Liver (tissue), 9 donors: Measurements from ENCODE around the gene MDM2. TPM values are rescaled to one million over a fixed set of nuclear protein-coding genes. Genes with fewer than 3 reads are reported as not detected.

ENCODE experiments used
- DNase-seq: peaks from one replicate; pipeline ENCODE4 v3.0.0-alpha.2; 2017; ENCODE audit warnings: low spot score
- H3K27ac ChIP-seq, 2 donors: one replicate each; pipeline ENCODE4 v1.7.0; 2013; ENCODE audit warnings: inconsistent platforms in 2 of 2, low read length in 2 of 2, control low read depth in 1 of 2, low read depth in 1 of 2, mild to moderate bottlenecking in 1 of 2
- H3K27me3 ChIP-seq, 4 donors: one replicate each; pipeline versions ENCODE4 v1.6.1 to v1.7.0; 2013; ENCODE audit warnings: low read length in 3 of 4, inconsistent platforms in 1 of 4, mild to moderate bottlenecking in 1 of 4, moderate library complexity in 1 of 4; ENCODE audit not compliant: control insufficient read depth in 4 of 4, insufficient read depth in 4 of 4
- H3K36me3 ChIP-seq, 4 donors: one replicate each; pipeline versions ENCODE4 v1.6.1 to v1.7.0; 2013; ENCODE audit warnings: low read length in 3 of 4, mild to moderate bottlenecking in 3 of 4, low read depth in 1 of 4, moderate library complexity in 1 of 4; ENCODE audit not compliant: control insufficient read depth in 4 of 4, insufficient read depth in 3 of 4
- H3K4me1 ChIP-seq, 4 donors: one replicate each; pipeline versions ENCODE4 v1.6.1 to v1.7.0; 2013; ENCODE audit warnings: low read length in 3 of 4, mild to moderate bottlenecking in 3 of 4, moderate library complexity in 1 of 4; ENCODE audit not compliant: control insufficient read depth in 4 of 4, insufficient read depth in 4 of 4
- H3K4me3 ChIP-seq, 3 donors: one replicate each; pipeline versions ENCODE4 v1.6.1 to v1.7.0; 2013; ENCODE audit warnings: low read length in 3 of 3, control low read depth in 1 of 3, low read depth in 1 of 3, mild to moderate bottlenecking in 1 of 3
- H3K9ac ChIP-seq, 2 donors: one replicate each; pipeline ENCODE4 v1.7.0; 2013; ENCODE audit warnings: low read length in 2 of 2, mild to moderate bottlenecking in 2 of 2, moderate library complexity in 2 of 2, control low read depth in 1 of 2, low read depth in 1 of 2
- H3K9me3 ChIP-seq, 4 donors: one replicate each; pipeline versions ENCODE4 v1.6.1 to v1.7.0; 2013; ENCODE audit warnings: low read length in 3 of 4; ENCODE audit not compliant: control insufficient read depth in 4 of 4
- EGR1 ChIP-seq, 2 donors: IDR thresholded peaks; 2 replicates each; pipeline ENCODE4 v1.6.1; 2016 to 2018; ENCODE audit warnings: antibody characterized with exemption in 2 of 2, low read depth in 2 of 2
- FOXA1 ChIP-seq: IDR thresholded peaks from 2 replicates; pipeline ENCODE4 v1.6.1; 2016; ENCODE audit warnings: antibody characterized with exemption
- FOXA2 ChIP-seq: IDR thresholded peaks from 2 replicates; pipeline ENCODE4 v1.6.1; 2016; ENCODE audit warnings: antibody characterized with exemption
- GABPA ChIP-seq, 2 donors: IDR thresholded peaks in 1 of 2; conservative IDR thresholded peaks in 1 of 2; 2 replicates each; pipeline ENCODE4 v1.6.1; 2016; ENCODE audit warnings: antibody characterized with exemption in 2 of 2, mild to moderate bottlenecking in 1 of 2, moderate library complexity in 1 of 2
- HNF4A ChIP-seq, 2 donors: conservative IDR thresholded peaks; 2 replicates each; pipeline ENCODE4 v1.6.1; 2016; ENCODE audit warnings: antibody characterized with exemption in 2 of 2, mild to moderate bottlenecking in 2 of 2
- HNF4G ChIP-seq: IDR thresholded peaks from 2 replicates; pipeline ENCODE4 v1.6.1; 2016; ENCODE audit warnings: antibody characterized with exemption
- JUND ChIP-seq, 2 donors: IDR thresholded peaks; 2 replicates each; pipeline ENCODE4 v1.6.1; 2016; ENCODE audit warnings: antibody characterized with exemption in 2 of 2
- MAX ChIP-seq: IDR thresholded peaks from 2 replicates; pipeline ENCODE4 v1.6.1; 2016; ENCODE audit warnings: antibody characterized with exemption
- NR2F2 ChIP-seq: IDR thresholded peaks from 2 replicates; pipeline ENCODE4 v1.6.1; 2016; ENCODE audit warnings: antibody characterized with exemption
- RAD21 ChIP-seq, 2 donors: IDR thresholded peaks; 2 replicates each; pipeline ENCODE4 v1.6.1; 2016; ENCODE audit warnings: antibody characterized with exemption in 2 of 2, mild to moderate bottlenecking in 2 of 2
- RXRA ChIP-seq, 2 donors: IDR thresholded peaks; 2 replicates each; pipeline ENCODE4 v1.6.1; 2017 to 2018; ENCODE audit warnings: antibody characterized with exemption in 2 of 2, mild to moderate bottlenecking in 1 of 2
- SP1 ChIP-seq: IDR thresholded peaks from 2 replicates; pipeline ENCODE4 v1.6.1; 2018; ENCODE audit warnings: antibody characterized with exemption, mild to moderate bottlenecking
- TAF1 ChIP-seq: conservative IDR thresholded peaks from 2 replicates; pipeline ENCODE4 v1.6.1; 2016; ENCODE audit warnings: antibody characterized with exemption, mild to moderate bottlenecking
- YY1 ChIP-seq: IDR thresholded peaks from 2 replicates; pipeline ENCODE4 v1.6.1; 2016; ENCODE audit warnings: antibody characterized with exemption, mild to moderate bottlenecking
- ZBTB33 ChIP-seq: IDR thresholded peaks from 2 replicates; pipeline ENCODE4 v1.6.1; 2016; ENCODE audit warnings: antibody characterized with exemption
- WGBS: extraction: QIAGEN DNeasy Blood & Tissue Kit; methylation state at CpG from one replicate; pipeline ENCODE4 v1.1.7; 2013; 5-methylcytosine and 5-hydroxymethylcytosine counted together
- polyA plus RNA-seq, 2 donors: library from polyadenylated mRNA; stranded (reverse) in 1 of 2; unstranded in 1 of 2; fragments of 200-250 nt in 1 of 2; fragments of >200 nt in 1 of 2; fragmentation: Nextera tagmentation in 1 of 2; extraction: Ambion mirVana in 1 of 2; gene quantifications; one replicate each; pipeline versions ENCODE4 v1.2.1 to v1.2.3, GENCODE V29; 2013 to 2015
- total RNA-seq, 2 donors: library from RNA; depleted of rRNA; stranded (reverse); fragments of >200 nt; gene quantifications; one replicate each; pipeline ENCODE4 v1.2.3, GENCODE V29; 2014
- TF ChIP-seq, protein P1 (sequence below): IDR thresholded peaks from 2 replicates; pipeline ENCODE4 v1.6.1; 2016; ENCODE audit warnings: antibody characterized with exemption, mild to moderate bottlenecking
- TF ChIP-seq, protein P2 (sequence below): fragments of 150-350 bp; IDR thresholded peaks from 2 replicates; pipeline ENCODE4 v1.5.1; 2017; ENCODE audit warnings: improper control_type of control experiment, low read depth, low read length; ENCODE audit not compliant: missing input control
- TF ChIP-seq, protein P3 (sequence below): IDR thresholded peaks from 2 replicates; pipeline ENCODE4 v1.6.1; 2016; ENCODE audit warnings: antibody characterized with exemption
- donor health status: healthy.
- donor health status: healthy.
- donor health status: healthy.
- donor health status: healthy.
- donor health status: healthy.

Gene MDM2
- total and polyA plus RNA-seq, 4 donors: 10.1 to 69.4 (median 36.9) TPM

GRCh38 chr12:68832504-68832867 is 24.5 kb downstream of the MDM2 start:
- Histone ChIP-seq H3K36me3 (peaks cover 9 to 43% (median 28%) of the 10 kb centered on the region in 4 donors), H3K9me3 (no peaks in the 10 kb centered on the region), H3K4me1 (peaks cover 0 to 11% (median 7%) of the 10 kb centered on the region in 4 donors), H3K4me3 (no peak overlapping the region), H3K27ac (no peak overlapping the region), H3K27me3 (no peaks in the 10 kb centered on the region), H3K9ac (no peak overlapping the region)
- WGBS: 91% methylated on average over 4 of the region's 4 CpGs
- TF ChIP-seq JUND (IDR thresholded peaks at IDR 0.05) (no peak), EGR1 (IDR thresholded peaks at IDR 0.05; ENCODE audit: low read depth in 2 of 2) (no peak), RXRA (IDR thresholded peaks at IDR 0.05) (no peak)
- no peak for DNase-seq

- Histone ChIP-seq H3K27me3 (no peaks in the 10 kb centered on the region), H3K9me3 (no peaks in the 10 kb centered on the region), H3K27ac (no peak overlapping the region), H3K4me1 (peaks cover 0 to 11% (median 7%) of the 10 kb centered on the region in 4 donors), H3K4me3 (no peak overlapping the region), H3K9ac (no peak overlapping the region), H3K36me3 (peaks cover 10 to 46% (median 33%) of the 10 kb centered on the region in 4 donors)
- DNase-seq: no peak
- 98% methylated on average over 4 of the region's 4 CpGs for WGBS
- TF ChIP-seq MAX: no peak
- TF ChIP-seq YY1: no peak
- TF ChIP-seq, protein P1, sequence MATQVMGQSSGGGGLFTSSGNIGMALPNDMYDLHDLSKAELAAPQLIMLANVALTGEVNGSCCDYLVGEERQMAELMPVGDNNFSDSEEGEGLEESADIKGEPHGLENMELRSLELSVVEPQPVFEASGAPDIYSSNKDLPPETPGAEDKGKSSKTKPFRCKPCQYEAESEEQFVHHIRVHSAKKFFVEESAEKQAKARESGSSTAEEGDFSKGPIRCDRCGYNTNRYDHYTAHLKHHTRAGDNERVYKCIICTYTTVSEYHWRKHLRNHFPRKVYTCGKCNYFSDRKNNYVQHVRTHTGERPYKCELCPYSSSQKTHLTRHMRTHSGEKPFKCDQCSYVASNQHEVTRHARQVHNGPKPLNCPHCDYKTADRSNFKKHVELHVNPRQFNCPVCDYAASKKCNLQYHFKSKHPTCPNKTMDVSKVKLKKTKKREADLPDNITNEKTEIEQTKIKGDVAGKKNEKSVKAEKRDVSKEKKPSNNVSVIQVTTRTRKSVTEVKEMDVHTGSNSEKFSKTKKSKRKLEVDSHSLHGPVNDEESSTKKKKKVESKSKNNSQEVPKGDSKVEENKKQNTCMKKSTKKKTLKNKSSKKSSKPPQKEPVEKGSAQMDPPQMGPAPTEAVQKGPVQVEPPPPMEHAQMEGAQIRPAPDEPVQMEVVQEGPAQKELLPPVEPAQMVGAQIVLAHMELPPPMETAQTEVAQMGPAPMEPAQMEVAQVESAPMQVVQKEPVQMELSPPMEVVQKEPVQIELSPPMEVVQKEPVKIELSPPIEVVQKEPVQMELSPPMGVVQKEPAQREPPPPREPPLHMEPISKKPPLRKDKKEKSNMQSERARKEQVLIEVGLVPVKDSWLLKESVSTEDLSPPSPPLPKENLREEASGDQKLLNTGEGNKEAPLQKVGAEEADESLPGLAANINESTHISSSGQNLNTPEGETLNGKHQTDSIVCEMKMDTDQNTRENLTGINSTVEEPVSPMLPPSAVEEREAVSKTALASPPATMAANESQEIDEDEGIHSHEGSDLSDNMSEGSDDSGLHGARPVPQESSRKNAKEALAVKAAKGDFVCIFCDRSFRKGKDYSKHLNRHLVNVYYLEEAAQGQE: no peak
Observed at GRCh38 chr12:68833508-68833907, 25.5 kb downstream of the MDM2 start.

DNA sequence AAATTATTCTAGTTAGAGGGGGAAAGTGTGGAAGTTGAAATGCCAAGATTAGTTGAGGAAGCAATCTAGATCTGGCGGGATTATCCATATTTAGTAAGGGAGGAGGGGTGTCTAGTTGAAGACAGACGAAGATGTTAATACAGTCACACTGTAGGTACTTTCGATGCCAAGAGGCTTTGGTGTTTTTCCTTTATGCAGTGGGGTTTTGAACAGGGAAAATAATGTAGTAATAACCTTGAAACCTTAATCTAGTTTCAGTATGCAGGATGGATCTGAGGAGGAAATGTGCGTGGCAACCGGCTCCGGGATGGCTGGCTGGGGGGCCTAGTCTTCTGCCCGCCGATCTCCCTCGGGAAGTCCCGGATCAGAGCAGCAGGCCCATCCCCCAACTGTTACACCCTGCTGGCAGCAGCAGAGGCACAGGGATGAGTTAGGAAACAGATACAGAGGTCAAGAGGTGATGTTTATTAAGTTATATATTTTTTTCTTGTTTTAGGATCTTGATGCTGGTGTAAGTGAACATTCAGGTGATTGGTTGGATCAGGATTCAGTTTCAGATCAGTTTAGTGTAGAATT is 27.4 kb downstream of the MDM2 start:
- WGBS: 38% methylated on average over 10 of the region's 10 CpGs
- H3K27me3 ChIP-seq: no peaks in the 10 kb centered on the region
- peak overlapping the region in 1 of 2 donors; percentile 36 for H3K27ac ChIP-seq
- no peak overlapping the region for H3K9ac ChIP-seq
- H3K36me3 ChIP-seq: peaks cover 10 to 48% (median 40%) of the 10 kb centered on the region in 4 donors
- no peak overlapping the region for H3K4me3 ChIP-seq
- H3K4me1 ChIP-seq: peaks cover 2 to 11% (median 7%) of the 10 kb centered on the region in 4 donors
- H3K9me3 ChIP-seq: no peaks in the 10 kb centered on the region
- no peak for DNase-seq
- no peak for TF ChIP-seq FOXA1
- peak; percentile 20 to 46 for TF ChIP-seq RAD21 (IDR thresholded peaks at IDR 0.05)
- TF ChIP-seq GABPA (IDR thresholded peaks at IDR 0.05 in 1 of 2, conservative IDR thresholded peaks at IDR 0.05 in 1 of 2): no peak
- no peak for TF ChIP-seq EGR1 (IDR thresholded peaks at IDR 0.05; ENCODE audit: low read depth in 2 of 2)
- peak; percentile 34 to 38 for TF ChIP-seq HNF4A (conservative IDR thresholded peaks at IDR 0.05)
- peak; percentile 54 to 65 for TF ChIP-seq RXRA (IDR thresholded peaks at IDR 0.05)
- TF ChIP-seq, protein P2, sequence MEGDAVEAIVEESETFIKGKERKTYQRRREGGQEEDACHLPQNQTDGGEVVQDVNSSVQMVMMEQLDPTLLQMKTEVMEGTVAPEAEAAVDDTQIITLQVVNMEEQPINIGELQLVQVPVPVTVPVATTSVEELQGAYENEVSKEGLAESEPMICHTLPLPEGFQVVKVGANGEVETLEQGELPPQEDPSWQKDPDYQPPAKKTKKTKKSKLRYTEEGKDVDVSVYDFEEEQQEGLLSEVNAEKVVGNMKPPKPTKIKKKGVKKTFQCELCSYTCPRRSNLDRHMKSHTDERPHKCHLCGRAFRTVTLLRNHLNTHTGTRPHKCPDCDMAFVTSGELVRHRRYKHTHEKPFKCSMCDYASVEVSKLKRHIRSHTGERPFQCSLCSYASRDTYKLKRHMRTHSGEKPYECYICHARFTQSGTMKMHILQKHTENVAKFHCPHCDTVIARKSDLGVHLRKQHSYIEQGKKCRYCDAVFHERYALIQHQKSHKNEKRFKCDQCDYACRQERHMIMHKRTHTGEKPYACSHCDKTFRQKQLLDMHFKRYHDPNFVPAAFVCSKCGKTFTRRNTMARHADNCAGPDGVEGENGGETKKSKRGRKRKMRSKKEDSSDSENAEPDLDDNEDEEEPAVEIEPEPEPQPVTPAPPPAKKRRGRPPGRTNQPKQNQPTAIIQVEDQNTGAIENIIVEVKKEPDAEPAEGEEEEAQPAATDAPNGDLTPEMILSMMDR: no peak
- TF ChIP-seq FOXA2: no peak
- no peak for TF ChIP-seq SP1
- TF ChIP-seq YY1: no peak
- peak; percentile 95 for TF ChIP-seq NR2F2
- TF ChIP-seq JUND (IDR thresholded peaks at IDR 0.05): no peak
- TF ChIP-seq, protein P3, sequence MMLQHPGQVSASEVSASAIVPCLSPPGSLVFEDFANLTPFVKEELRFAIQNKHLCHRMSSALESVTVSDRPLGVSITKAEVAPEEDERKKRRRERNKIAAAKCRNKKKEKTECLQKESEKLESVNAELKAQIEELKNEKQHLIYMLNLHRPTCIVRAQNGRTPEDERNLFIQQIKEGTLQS: no peak
- no peak for TF ChIP-seq ZBTB33
- no peak for TF ChIP-seq TAF1
- TF ChIP-seq MAX: no peak
- TF ChIP-seq HNF4G: no peak
